Stimulated activated CD4-positive, alpha-beta T cell treated with anti-CD3 and anti-CD28 coated beads, Interleukin-4, amount 100 ng/mL, for 48 hours (primary cell): Measurements from ENCODE around the gene RYR3.

Experiments
- DNase-seq, 2 donors: peaks; one replicate each; pipeline ENCODE4 v3.0.0-alpha.2; 2020; ENCODE audit warnings: low read depth in 2 of 2

The RYR3 gene

DNA sequence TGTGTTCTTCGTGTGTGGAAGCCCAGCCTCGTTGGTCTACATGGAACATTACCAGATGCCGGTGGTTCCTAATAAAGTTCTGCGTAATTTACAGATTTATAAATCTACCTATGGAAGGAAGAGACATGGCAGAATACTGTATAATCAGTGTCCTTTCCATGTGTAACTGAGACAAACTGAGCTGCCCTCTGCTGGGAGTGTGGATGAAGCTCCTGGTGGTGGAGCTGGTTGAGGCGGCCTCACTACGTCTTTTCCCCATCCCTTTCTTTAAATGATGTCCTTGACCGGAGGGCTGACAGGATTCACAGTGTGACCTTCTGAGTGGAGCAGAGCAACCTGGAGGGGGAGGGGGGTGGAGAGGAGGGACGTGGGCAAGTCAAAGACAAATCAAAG lies 390.5 kb downstream of the RYR3 start:
- DNase-seq, result no peak

DNA sequence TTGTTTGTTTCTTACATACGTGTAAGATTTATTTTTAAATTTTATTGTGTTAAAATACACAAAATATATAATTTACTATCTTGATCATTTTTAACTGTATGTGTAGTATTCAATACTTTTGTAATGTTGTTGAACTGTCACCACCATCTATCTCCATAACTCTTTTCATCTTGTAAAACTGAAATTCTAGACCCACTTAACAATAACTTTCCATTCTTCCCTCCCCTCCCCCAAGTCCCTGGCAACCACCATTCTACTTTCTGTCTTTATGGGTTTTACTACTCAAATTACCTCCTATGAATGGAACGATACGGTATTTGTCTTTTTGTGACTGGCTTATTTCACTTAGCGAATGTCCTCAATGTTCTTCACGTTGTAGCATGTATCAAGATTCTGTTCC lies 395.4 kb downstream of the RYR3 start:
- no peak for DNase-seq

DNA sequence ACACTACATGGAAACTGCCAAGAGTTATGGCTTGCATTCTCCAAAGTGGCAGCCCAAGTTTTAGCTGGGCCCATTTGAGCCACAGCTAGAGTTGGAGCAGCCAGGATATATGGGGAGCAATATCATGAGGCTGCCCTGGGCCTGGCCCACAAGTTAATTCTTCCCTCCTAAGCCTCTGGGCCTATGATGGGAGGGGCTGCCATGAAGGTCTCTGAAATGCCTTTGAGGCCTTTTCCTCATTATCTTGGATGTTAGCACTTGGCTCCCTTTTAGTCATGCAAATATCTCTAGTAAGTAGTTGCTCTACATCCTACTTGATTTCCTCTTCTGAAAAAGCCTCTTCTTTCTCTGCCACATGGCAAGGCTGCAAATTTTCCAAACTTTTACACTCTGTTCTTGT lies 400.0 kb downstream of the RYR3 start:
- DNase-seq, result no peak

DNA sequence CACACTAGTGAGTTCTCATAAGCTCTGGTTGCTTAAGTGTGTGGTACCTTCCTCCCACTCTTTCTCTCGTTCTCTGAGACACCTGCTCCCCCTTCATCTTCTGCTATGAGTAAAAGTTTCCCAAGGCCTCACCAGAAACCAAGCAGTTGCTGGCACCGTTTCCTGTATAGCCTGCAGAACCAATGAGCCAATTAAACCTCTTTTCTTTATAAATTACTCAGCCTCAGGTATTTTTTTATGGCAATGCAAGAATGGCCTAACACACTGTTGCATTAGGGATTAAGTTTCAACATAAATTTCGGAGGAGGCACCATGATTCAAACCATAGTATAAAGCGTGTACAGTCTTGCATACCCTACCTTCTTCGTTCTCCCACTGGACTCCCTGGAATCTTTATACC lies 405.3 kb downstream of the RYR3 start:
- peak in 1 of 2 donors; percentile 20 for DNase-seq

DNA sequence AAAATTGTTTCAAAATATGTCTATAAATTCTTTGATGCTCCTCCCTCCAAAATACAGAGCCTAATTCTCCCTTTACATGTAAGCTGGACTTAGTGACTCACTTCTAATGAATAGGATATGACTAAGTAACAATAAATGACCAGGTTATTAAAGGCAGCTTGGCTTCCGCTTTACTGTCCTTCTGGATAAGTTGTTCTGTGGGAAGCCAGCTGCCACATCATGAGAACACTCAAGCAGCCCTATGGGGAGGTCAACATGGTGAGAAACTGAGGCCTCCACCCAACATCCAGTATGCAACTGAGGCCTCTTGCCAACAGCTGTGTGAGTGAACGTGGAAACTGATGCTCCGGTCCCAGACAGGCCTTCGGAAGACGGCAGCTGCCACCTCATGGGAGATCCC lies 410.2 kb downstream of the RYR3 start:
- DNase-seq, result no peak

DNA sequence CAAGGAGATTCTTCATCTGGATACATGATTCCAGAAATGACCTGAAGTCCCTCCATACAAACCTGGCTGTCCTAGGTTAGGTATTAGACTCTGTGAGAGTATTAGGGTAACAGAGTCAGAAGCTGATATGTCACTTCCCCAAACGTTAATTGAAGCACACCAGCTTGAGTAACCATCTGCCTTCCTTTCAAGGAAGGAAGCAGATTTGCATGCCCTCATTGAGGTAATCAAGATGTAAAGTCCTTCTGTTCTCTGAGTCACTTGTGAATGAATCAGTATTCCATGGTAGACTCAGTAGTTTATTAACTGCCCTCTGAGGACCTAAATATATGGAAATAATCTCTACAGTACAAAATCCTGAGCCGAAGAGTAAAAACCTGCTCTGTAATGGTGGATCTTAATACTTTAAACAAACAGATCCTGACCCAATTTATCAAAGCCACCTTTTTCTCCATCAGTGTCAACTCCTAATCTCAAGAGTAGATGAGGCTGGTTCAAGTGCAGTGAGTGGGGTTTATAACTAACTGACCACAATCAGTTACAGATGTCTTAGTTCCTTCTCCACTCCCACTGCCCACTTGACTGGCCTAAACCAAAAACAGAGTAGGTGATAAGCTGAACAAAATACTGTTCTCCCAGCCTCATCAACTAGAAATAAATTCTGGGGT lies 411.4 kb downstream of the RYR3 start:
- no peak for DNase-seq

DNA sequence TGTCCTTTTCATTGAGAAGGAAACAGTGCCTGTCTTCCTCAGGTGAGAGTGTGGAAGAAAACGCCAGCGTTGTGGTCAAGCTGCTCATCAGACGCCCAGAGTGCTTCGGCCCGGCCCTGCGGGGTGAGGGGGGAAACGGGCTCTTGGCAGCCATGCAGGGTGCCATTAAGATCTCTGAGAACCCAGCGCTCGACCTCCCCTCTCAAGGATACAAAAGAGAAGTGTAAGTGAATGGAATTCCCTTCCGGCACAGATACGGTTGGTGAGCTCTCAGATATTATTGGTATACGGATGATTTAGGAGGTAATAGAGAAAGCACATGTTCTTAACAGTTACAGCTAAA lies 411.9 kb downstream of the RYR3 start:
- DNase-seq, result no peak

GRCh38 chr15:33724321-33725036 lies 413.7 kb downstream of the RYR3 start:
- no peak for DNase-seq

DNA sequence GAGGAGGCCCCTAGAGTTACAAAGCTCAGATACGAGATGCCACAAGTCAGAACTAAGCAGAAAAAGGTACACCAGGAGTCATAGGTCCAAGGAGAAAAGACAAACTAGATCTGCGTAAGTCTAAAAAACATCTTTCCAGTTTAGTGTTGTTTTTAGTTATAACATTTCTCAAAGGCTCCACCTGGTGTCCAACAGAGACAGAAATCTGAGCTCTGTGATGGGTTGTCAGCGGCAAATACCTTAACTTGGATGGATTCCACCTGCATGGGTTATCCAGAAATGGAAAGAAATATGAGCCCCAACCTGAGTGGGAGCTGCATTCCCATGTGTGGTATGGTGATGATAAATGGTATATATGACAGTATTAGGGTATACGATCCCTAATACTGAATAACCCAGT lies 418.9 kb downstream of the RYR3 start:
- DNase-seq, result no peak

DNA sequence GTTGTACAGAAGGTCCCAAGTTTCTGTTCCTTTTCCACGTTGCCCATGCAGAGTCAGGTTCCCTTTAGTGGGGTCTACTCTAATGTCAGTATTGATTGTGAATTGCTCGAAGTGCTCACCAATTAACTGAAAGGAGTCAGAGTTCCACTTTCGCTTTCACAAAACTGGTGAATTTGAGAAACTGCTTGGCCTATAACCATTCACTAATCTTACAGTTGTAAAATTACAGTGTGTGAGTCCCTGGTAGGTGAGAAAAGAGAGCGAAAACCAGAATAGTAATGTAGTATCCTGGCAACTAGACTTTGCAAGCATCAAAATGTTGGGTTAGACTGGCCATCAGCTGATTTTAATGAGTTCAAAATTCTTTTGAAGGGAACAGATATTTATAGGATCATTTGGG lies 420.0 kb downstream of the RYR3 start:
- DNase-seq, result no peak

DNA sequence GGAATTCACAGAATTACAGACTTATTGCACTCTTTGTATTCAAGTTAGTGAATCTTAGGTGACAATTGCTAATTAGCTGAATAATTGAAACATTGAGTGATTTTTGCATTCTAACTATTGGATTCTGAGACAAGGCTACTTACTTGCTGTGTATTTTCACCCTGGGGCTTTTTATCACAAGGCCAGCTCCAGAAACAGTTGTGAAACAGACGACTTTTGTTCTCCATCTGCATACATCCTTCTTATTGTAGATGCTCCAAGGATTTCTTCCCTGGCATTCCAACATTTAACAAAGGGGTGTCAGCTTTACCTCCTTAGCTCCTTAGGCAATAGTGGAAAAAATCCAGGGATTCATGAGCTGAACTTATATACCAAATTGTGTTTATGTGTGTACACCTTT lies 424.4 kb downstream of the RYR3 start:
- DNase-seq, result no peak

GRCh38 chr15:33735637-33736247 lies 425.0 kb downstream of the RYR3 start:
- DNase-seq, result peak in 1 of 2 donors; percentile 6

DNA sequence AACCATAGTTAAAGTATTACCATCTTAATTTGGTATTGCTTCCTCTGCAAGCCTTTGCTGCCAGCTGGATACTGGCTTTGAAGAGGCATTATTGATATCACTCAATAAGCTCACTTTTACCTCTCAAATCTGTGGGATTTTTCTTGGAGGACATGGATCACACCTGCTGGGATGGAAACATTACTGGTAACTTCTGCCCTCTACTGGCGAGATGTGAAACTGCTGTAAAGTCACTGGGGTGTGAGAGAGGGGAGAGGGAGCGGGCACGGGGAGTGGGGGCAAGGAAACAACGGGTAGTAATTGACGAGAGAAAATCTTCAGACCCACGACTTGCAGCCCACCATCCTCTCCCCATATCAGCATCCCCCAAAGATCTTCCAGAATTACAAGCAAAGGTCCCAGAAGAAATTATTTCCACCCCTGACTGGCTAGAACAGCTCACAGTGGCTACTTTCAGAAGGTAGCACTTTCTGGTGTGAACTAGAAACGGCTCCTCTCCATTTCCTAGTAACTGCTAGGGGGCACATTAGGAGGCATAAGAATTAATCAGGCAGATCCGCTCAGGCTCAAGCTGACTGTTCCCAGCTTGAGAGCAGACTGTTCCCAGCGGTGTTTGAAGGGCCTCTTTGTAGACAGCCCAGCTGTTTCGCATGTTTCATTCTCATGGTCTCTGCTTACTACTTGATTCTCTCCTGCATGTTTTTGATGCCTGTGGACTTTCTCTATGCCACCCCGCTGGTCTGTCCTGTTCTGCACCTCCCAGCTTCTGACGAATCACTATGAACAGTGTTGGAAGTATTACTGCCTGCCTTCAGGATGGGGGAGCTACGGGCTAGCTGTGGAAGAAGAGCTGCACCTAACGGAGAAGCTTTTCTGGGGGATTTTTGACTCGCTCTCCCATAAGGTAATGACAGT lies 427.2 kb downstream of the RYR3 start:
- peak; percentile 15 to 23 for DNase-seq

DNA sequence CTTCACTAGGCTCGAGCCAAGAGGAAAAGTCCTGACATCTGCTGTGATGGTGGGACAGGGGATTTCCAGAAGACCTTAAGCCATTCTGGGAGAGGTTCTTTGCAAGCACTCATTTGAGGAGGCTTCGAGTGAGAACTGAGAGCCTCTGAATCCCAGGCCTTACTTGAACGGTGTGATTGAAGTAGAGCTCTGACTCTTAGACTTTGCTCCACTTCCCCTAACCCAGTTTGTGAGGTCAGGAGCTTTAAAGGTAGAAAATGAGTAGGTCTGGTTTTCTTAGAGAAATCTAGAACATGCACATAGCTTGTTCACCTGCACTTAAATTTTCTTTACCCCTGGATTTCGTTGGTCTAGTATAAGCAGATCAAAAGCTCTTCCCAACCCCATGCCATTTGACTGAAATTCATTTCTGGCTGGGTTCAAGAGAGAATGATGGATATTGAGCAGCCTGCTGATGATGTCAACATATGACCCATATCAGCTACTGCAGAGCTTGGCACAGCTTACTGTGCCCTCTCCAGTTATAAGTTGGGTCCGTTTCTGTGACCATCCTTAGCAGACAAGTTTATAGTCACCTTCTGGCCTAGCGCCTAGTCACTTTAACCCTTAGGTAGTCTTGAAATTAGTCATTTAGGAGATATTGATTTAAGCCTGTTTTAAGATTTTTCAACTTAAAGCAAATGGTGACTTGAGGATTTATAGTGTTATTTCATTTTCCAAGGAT lies 428.3 kb downstream of the RYR3 start:
- no peak for DNase-seq

GRCh38 chr15:33742306-33742705 lies 431.5 kb downstream of the RYR3 start:
- DNase-seq, result no peak

DNA sequence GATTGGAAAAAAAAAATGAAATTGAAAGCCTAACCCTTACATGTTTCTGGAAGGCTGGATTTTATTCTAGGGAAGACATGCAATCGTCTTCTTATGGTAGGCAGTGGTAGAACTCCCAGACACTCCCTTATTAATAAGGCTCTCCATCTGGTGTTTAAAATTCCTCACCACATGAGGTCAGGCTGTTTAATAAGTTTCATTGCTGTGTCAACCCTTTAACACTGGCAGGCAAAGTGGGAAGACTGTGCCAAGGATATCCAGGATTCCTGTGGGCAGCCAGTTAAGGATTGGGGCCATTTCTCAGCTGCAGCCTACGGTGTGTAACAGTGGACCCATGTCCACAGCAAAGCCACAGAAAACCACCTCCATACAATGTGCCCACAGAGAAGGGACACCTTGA lies 432.0 kb downstream of the RYR3 start:
- no peak for DNase-seq

DNA sequence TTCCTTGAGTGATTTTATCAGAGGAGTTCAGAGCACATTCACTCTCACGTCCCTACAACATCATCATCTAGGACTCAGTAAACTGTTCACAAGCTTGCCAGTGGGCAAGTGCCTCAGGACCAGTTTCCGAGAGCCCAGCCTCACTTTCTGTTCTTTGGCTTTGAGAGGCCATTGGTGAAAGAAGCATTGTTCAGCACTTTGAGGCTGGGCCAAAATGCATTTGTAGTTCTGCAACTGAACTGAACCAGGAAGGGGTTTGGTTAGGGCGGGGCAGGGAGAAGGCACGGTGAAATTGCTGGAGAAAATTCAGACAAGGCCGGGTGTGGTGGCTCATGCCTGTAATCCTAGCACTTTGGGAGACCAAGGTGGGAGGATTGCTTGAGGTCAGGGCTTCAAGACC lies 435.4 kb downstream of the RYR3 start:
- DNase-seq, result no peak

DNA sequence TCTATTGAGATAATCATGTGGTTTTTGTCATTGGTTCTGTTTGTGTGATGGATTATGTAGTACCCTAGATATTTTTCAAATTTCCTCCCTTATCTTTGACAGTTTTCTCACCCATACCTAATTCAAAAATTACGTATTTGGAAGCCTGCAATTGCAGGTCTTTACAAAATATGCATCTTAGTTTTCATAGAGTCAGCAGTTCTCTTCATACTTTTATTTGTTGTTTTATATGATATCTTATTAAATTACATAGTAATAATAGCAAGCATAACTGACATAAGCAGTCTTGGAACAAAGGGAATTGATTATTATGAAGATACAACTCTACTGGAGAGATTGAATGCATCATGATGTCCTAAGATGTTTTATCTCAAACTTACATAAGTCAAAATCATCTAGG lies 442.2 kb downstream of the RYR3 start:
- DNase-seq, result no peak

DNA sequence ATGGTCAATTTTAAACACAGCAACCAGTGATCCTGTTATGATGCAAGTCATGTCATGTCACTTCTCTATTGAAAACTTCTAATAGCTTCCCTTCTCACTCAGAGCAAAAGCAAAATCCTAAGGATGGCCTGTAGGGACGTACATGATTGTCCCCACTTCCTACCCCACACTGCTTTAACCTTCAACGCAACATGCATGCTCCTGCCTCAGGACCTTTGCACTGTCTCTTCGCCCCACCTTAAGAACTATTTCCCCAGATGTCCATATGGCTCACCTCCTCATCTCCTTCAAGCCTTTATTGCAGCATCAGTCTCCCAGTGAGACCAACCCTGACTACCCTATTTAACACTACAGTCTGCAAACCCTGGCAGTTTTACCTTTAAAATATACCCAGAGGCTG lies 443.5 kb downstream of the RYR3 start:
- DNase-seq, result no peak

- DNase-seq, result no peak
Measured at GRCh38 chr15:33756961-33757360, 446.2 kb downstream of the RYR3 start.

DNA sequence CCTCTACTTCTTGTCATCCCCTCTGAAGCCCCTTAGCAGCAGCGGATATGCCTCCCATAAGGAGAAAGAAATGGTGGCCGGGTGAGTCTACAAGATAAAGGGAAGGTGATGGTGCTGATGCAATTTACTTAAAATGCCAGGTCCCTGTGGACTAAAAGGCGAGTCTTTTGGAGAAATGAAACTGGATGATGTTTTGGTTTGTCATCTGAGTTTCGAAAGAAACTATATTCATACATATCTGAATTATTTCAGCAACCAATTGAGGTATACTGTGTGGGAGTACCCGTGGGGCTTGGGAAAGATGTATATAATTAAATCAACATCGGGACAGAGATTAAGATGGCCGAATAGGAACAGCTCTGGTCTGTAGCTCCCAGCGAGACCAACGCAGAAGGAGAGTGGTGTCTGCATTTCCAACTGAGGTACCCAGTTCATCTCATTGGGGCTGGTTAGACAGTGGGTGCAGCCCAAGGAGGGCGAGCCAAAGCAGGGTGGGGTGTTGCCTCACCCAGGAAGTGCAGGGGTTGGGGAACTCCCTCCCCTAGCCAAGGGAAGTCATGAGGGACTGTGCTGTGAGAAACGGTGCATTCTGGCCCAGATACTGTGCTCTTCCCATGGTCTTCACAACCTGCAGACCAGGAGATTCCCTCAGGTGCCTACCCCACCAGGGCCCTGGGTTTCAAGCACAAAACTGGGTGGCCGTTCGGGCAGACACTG lies 446.9 kb downstream of the RYR3 start:
- DNase-seq, result no peak
